T-helper 22 cell (primary cell): ENCODE measurements around the gene FBH1.
A peak's percentile ranks its signal among the peaks of the same experiment; 100 is the strongest.
"Not testable (repeated sequence)": the region's sequence is repeated elsewhere in the genome, so short reads cannot be mapped to it uniquely, and the experiment has no call there.

Source experiments
- DNase-seq: peaks from one replicate; pipeline ENCODE4 v3.0.0-alpha.2; 2020; ENCODE audit warnings: low read depth

The FBH1 gene

DNA sequence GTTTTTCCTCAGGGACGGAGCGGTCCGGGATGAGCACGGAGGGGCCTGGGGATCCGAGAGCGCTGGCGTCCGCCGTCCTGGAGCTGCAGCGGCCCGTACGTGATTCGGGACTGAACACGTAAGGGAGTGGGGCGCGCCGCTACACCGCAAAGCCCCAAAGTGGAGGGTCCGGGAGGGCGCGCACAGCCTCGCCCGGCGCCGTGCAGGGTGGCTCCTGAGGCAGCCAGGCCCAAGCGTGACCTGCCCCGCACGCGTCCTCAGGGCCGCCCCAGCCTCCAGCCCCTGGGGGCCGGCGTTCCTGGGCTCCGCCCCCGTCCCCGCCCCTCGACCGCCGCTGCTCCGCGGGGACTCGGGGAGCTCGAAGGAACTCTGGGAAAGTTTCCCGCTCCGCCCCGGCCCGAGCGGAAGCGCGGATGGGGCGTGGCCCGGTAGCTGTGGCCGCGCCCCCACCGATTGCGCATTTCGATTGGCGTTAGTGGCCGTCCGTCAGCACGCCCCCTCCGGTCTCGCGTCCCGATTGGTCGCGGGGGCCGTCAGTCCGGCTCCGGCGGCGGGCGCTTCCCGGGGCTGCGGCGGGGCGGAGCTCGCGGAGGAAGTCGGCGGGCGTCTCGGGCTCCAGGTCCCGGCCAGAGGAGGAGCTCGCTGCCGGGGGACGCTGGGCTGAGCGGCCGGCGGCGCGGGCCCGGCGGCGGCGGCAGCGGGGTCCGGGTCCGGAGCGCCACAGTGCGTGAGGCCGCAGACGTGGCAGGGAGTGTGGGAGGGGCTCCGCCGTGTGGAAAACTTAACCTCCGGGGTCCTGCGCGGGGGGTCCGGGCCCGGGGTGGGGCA lies at the start of gene FBH1, which contains the start of gene ANKRD16:
TSS of gene FBH1 (plus strand) at position 620 of the 828 bp plus-strand sequence. CDS start at position 723, 103 bp downstream.
TSS of gene ANKRD16 (minus strand) at position 270 of the 828 bp plus-strand sequence. CDS start 539 bp downstream, outside the sequence.
- DNase-seq, result peak; percentile 95

DNA sequence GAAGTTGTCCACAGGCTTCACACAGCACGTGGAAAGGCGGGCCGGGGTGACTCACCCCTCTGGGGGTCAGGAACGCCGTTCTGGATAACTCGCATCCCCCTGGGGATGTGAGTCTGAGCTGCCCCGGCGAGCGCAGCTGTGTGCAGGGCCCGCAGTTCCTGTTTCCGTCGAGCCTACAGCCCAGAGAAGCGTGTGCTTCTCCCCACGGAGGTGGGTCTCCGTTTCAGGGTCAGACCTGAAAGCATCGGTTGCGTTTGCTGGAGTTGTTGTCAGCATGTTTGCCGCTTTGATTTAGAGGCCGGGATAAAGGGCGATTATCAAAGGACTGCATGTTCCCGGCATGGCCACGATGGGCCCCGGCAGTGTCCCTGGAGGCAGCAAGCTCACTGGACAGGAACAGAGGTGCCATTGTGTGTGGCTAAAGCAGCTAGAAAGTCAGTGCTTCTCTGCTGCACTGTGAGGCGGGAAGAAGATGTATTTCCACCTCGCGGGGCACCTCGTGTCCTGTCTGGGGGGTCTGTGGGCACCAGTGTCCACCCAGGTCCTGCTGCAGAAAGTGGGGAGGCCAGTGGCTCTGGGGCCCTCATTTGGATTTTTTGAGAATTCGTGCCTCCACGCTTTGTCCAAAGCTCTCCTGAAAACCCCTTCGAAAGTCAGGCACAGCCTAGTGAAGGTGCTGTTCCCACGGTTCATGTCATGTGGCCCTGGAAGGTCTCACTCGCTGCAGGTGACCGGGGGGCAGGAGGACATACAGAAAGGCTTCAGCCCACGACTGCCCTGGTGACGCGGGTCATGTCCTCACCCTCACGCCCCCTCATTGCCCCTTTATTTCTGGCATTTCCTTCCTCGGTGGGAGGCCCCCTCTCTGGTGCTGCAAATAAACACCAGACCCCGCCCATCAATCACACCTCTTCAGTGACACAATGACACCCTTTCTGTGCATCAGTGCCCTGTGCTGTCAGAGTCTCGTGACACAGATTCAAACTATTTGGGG lies 49.4 kb upstream of the FBH1 start:
- no peak for DNase-seq

DNA sequence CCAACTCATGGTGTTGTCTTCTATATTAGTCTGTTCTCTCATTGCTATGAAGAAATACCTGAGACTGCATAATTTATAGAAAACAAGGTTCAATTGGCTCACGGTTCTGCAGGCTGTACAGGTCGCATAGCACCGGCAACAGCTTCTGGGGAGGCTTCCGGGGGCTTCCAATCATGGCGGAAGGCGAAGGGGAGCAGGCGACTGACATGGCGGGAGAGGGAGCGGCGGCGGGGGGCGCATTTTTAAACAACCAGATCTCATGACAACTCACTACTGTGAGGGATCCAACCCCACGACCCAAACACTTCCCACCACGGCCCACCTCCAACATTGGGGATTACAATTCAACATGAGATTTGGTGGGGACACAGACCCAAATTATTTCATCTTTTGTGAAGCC lies 48.1 kb upstream of the FBH1 start:
- no peak for DNase-seq

DNA sequence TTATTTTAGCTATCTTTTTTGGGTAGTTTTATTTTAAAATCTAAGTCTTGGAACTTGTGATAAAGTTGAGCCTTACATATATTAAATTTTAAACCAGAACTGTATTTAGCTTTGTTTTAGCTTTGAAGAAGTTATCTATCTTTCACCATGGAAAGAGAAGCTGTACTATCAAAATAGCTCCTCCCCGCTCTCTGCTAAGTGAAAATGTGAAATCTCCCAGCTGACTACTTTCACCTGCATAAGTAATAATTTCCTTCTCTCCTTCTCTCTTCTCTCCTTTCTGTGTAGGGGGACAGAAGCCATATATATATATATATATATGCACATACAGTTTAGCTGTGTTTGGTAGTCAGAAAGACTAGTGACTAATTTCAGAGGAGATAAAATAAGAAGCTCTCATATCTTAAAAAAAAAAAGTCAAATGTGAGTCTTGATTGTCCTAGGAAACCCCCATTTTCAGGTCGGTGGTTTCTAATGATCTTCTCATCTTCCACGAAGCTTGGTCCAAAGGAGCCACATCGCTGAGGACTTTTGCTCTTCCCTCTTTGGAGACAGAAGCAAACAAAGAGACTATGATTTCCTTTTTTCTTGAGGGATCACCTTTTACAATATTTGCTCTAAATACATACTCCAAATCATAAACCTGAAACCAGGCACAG lies 46.2 kb upstream of the FBH1 start:
- DNase-seq, result no peak

DNA sequence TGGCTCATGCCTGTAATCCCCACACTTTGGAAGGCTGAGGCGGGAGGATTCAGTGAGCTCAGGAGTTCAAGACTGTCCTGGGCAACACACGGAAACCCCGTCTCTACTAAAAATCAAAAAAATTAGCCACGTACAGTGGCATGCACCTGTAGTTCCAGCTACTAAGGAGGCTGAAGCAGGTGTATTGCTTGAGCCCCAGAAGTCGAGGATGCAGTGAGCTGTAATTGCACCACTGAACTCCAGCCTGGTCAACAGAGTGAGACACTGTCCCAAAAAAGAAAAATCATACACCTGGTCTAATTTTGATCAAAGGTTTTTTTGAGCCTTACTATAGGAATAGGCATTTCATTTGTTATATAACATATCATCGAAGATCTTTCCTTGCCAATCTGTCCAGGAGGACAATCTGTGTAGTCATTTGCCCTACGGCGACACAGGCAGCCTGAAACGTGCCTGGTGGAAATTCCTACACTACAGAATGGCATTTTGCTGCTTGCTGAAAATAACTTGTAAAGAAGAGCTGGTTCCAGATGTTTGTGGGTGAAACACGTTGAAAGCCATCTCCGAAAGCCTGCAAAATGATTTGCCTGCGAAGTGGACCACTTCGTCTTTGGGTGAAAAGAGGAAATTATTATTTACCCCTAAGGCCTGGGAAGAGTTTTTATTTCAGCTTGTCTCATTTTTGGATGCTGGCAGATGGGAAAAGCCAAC lies 45.5 kb upstream of the FBH1 start:
- DNase-seq, result no peak

DNA sequence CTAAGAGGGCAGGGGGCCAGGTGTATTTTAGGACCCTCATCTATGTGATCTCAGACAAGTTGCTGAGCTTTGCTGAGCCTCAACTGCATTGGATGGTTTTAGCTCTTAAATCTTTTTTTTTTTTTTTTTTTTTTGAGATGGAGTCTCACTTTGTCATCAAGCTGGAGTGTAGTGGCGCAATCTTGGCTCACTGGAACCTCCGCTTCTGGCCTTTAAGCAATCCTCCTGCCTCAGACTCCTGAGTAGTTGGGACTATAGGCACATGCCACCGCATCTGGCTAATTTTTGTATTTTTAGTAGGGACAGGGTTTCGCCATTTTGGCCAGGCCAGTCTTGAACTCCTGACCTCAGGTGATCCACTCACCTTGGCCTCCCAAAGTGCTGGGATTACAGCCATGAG lies 43.4 kb upstream of the FBH1 start:
- DNase-seq, result not testable (repeated sequence)

DNA sequence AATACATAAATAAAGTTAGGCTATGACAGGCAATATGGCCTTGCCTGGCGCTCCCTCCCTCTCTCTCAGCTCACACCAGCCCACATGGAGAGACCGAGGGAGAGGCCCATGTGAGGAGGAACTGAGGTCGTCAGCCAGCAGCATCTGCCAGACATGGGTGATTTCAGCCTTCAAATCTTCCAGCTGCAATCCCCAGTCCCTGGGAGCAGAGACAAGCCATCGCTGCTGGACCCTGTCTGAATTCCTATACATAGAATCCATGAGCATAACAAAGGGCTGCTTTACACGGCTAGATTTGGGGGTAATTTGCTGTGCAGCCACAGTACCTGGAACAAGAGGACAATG lies 35.9 kb upstream of the FBH1 start:
- DNase-seq, result no peak

DNA sequence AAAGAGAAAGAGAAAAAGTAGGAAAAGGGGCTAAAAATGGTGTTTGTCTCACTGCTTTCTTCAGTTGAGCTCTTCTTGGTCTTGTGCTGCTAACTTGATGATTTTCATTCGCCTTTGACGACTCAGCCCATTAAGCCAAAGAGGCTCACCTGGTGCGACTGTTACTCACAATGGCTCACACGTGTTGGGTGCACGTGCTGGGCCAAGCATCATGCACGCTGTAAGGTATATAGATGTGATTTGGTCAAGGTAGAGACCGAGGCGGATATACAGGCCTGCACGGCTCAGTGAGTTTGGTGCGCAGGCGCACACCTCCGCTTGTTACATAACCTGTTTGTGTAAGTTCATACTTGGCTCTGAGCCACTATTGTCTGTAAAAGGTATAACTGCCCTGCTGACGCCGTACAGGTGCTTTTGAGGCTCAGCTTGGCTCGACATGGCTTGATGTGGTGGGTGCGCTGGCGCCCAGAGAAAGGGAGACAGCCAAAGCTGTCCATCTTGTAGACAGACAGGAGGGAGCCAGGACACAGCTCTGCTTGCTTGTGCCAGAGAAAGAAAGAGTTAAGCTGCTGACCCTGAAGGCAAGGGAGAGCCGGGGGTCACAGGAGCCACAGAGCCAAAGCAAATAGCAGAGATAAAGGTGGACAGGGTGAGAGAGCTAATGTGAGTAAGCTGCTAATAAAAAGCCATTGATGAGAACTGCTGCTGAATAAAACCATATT lies 33.9 kb upstream of the FBH1 start:
- no peak for DNase-seq

DNA sequence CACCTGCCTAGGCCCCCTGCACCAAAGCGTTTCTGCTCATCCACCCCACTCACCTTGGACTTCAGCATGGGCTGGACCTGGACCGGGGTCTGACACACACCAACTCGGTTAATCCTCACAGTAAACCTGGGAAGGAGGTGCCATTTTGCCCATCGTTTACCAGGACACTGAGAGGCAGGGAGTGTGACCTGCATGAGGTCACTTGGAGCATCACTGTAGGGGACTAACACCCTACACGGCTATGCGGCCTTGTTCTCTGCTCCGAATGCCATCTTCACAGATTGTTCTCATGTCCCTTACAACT lies 33.4 kb upstream of the FBH1 start:
- no peak for DNase-seq

DNA sequence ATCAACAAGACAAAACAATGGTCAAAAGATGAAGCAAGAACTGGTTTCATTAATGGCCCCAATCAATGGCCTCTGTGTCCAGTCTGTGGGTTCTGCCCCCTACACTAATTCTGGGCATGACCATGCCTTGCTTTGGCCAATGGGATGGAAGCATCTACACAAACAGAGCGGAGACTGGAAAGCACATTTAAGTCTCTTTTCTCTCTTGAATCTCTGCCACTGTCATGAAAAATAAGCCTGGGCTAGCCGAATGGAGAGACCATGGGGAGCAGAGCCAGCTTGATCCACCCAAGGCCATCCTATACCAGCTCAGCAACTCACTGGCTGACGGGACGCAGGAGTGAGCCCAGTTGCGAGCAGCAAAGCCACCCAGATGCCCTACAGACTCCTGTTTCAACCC lies 31.2 kb upstream of the FBH1 start:
- DNase-seq, result no peak

DNA sequence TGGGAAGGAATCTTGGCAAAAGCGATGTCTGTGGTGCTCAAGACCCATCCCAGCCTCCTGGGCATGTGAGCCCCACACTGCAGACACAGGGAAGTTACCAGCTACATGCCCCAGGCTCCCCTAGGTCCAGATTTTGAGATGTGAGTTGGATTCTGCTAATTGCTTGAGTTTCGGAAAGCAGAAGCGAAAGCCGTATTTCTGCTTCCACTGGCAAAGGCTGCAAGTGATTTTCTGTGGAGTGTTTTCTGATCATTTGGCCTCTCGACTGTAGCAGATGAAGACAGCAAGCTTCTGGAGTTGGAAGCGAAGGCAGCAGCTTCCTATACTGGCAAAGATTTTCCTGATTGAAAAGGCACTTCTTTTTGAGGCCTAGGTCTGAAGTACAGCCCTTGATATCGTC lies 30.0 kb upstream of the FBH1 start:
- no peak for DNase-seq

DNA sequence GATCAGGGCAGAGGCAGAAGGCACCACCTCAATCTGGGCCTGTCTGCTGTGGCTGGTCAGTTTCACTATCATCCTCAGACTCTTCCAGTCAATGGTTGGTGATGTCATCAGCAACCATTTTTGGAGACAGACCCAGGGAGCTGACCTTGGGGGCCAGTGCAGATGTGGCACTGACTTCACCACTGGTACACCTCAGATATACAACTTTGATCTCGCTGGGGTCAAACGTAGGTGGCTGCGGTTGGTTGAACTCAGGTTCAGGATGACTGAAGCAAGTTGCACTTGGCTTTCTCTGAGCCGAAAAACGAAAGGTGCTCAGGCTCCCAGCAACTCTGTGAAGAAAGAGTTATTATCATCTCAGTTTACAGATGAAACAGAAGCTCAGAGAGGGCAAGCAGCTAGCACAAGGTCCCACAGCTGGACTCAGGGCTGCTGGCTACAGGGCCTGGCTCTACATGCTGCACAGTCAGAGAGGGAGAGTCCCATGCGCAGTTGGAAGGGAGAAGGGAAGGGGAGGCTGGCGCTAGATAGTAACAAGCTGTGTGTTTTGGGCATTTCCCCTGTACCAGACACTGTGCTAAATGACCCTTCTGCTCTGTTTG lies 27.6 kb upstream of the FBH1 start:
- DNase-seq, result no peak

DNA sequence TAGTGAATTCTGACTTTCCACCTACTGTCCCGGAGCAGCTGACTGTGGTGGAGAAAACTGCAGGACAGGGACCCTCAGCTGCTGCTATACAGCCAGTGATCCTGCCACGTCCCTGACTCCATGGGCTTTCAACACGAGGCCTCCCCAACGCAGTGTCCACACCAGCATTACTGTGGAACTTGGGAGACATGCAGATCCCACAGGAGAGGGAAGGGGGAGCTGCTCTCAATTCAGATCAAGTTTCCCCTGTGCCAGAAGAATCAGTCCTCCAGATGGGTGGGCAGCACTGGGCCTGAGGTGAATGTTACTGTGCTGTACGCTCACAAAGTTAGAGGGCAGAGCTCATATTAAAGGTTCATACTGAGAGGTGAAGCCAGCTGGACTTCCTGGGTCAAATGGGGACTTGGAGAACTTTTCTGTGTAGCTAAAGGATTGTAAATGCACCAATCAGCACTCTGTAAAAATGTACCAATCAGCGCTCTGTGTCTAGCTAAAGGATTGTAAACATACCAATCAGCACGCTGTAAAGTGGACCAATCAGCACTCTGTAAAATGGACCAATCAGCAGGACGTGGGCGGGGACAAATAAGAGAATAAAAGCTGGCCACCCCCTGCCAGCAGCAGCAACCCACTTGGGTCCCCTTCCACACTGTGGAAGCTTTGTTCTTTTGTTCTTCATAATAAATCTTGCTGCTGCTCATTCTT lies 26.9 kb upstream of the FBH1 start:
- not testable (repeated sequence) for DNase-seq

DNA sequence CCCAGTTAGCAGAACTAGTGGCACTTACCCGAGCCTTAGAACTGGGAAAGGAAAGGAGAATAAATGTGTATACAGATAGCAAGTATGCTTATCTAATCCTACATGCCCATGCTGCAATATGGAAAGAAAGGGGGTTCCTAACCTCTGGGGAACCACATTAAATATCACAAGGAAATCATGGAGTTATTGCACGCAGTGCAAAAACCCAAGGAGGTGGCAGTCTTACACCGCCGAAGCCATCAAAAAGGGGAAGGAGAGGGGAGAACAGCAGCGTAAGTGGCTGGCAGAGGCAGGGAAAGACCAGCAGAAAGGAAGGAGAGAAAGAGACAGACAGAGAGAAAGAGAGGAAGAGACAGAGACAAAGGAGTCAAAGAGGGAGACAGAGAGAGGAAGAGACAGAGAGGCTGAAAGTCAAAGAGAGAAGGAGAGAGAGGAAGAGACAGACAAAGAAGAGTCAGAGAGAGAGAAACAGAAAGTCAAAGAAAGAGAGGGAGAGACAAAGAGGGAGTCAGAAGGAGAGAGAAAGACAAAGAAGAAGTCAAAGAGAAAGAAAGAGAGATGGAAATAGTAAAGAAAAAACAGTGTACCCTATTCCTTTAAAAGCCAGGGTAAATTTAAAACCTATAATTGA lies 23.5 kb upstream of the FBH1 start:
- not testable (repeated sequence) for DNase-seq

DNA sequence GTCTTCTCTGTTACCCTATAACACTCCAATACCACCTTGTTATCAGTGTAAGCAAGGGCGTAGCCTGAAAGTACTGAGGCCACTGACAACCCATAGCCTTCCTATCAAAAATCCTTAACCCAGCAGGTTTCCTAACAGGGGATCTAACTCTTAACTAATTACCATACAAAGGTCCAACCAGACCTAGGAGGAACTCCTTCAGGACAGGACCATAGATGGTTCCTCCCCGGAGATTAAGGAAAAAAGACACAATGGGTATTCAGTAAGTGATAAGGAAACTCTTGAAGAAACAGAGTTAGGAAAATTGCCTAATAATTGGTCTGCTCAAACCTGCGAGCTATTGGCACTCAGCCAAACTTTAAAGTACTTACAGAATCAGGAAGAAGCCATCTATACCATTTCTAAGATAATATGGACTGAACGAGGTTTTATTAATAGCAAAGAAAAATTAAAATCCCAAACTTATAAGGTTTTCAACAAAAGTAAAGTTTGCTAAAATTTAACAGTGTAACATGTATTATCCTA lies 22.9 kb upstream of the FBH1 start:
- not testable (repeated sequence) for DNase-seq

DNA sequence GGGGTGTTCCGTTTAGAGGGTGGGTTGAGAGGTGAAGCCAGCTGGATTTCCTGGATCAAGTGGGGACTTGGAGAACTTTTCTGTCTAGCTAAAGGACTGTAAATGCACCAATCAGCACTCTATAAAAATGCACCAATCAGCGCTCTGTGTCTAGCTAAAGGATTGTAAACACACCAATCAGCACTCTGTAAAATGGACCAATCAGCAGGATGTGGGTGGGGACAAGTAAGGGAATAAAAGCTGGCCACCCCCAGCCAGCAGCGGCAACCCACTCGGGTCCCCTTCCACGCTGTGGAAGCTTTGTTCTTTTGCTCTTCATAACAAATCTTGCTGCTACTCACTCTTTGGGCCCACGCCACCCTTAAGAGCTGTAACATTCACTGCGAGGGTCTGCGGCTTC lies 21.7 kb upstream of the FBH1 start:
- not testable (repeated sequence) for DNase-seq

DNA sequence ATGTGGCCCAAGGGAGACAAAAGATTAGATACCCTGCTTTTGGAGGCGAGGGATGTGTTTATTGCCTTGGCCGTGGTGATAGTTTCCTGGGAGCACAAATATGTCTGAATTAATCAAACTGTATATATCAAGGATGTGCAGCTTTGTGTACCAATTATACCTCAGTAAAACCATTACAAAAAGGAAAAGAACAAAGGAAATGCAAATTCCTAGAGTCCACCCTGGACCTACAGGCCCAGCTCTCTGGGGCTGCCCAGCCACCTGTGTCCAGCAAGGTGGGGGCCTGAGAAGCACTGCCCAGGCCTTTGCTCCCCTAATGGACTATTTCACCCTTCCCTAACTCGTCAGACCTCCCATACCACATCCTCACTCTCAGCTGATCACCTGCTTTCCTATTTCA lies 20.9 kb upstream of the FBH1 start:
- DNase-seq, result no peak

DNA sequence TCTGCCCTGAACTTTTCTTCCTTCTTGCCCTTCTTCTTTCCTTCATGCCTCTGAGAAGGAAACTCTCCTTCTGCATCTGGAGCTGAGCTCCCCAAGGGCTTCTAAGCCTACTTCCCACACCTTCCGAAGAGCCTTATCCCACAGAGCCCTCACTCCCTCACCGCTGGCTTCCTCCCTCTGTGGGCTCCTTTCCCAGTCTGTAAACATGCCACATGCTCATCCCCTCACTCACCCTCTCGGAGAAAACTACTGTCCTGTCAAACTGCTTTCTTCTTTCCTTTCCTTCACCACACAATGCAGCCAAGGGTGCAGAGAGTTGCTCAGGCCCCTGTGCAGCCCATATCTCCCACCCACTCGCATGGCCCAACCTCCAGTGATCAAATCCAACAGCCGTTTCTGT lies 18.4 kb upstream of the FBH1 start:
- DNase-seq, result no peak

DNA sequence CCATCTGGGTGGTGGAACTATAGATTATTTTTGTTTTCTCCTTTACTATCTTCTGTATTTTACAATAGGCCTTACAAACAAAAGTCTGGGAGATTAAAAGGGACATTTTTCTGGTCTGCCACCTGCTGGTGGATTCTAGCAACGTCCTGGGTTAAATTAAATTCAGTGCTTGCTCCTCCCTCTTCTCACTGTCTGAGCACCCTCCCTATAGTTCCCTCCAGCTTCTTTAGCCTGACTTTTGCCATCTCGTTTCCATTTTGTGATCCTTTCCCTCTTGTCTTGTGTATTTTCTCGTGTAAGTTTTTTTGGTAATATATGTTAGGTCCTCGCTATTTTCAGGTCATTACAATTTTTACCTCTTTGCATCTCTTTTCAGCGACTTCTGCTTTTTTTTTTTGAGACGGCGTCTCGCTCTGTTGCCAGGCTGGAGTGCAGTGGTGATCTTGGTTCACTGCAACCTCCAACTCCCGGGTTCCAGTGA lies 16.5 kb upstream of the FBH1 start:
- DNase-seq, result peak; percentile 11
